Stomach (tissue), 9 donors: ENCODE measurements around the gene OR6C76. TPM values are rescaled to one million over a fixed set of nuclear protein-coding genes. Genes with fewer than 3 reads are reported as not detected.
"Not testable (repeated sequence)": the region's sequence is repeated elsewhere in the genome, so short reads cannot be mapped to it uniquely, and the experiment has no call there.

Source experiments
- DNase-seq, 2 donors: peaks; one replicate each; pipeline versions ENCODE4 v3.0.0 to v3.0.0-alpha.2; 2013 to 2019
- H3K27ac ChIP-seq, 5 donors: fragments of 200-600 bp in 4 of 5; sonication (generic) in 4 of 5; one replicate each; pipeline ENCODE4 v1.5.1; 2013 to 2019; ENCODE audit warnings: mild to moderate bottlenecking in 1 of 5, moderate library complexity in 1 of 5
- H3K27me3 ChIP-seq, 3 donors: fragments of 200-600 bp; sonication (generic); one replicate each; pipeline ENCODE4 v1.5.1; 2017 to 2019; ENCODE audit warnings: mixed run types in 1 of 3
- H3K36me3 ChIP-seq, 4 donors: fragments of 200-600 bp; sonication (generic); 1 replicate in 3 of 4; 2 replicates in 1 of 4; pipeline ENCODE4 v1.5.1; 2016 to 2019
- H3K4me1 ChIP-seq, 4 donors: fragments of 200-600 bp; sonication (generic); one replicate each; pipeline ENCODE4 v1.5.1; 2016 to 2019
- H3K4me3 ChIP-seq, 4 donors: fragments of 200-600 bp; sonication (generic) in 3 of 4; one replicate each; pipeline ENCODE4 v1.5.1; 2016 to 2019; ENCODE audit warnings: mild to moderate bottlenecking in 1 of 4
- H3K9me3 ChIP-seq, 4 donors: fragments of 200-600 bp; sonication (generic); one replicate each; pipeline ENCODE4 v1.5.1; 2016 to 2019
- CTCF ChIP-seq, 7 experiments: fragments of 450-650 bp in 4 of 7; fragments of 200-600 bp in 3 of 7; sonication (generic) in 3 of 7; IDR thresholded peaks; one replicate each; pipeline ENCODE4 v1.5.1; 2016 to 2019; ENCODE audit warnings: antibody characterized with exemption in 7 of 7, control low read depth in 2 of 7, mild to moderate bottlenecking in 1 of 7
- EP300 ChIP-seq: sonication (generic); formaldehyde crosslinking; IDR thresholded peaks from one replicate; pipeline ENCODE4 v1.6.1; 2017; ENCODE audit warnings: antibody characterized with exemption
- POLR2A ChIP-seq, 4 donors: fragments of 450-650 bp; IDR thresholded peaks; one replicate each; pipeline ENCODE4 v1.6.1; 2016; ENCODE audit warnings: antibody characterized with exemption in 4 of 4, control low read depth in 2 of 4, mild to moderate bottlenecking in 1 of 4, moderate library complexity in 1 of 4
- POLR2AphosphoS5 ChIP-seq, 3 donors: sonication (generic); formaldehyde crosslinking; IDR thresholded peaks; one replicate each; pipeline ENCODE4 v1.6.1; 2016; ENCODE audit warnings: antibody characterized with exemption in 3 of 3
- WGBS, 5 donors: extraction: QIAGEN DNeasy Blood & Tissue Kit in 3 of 5; methylation state at CpG; one replicate each; pipeline versions ENCODE4 v1.1.5 to v1.1.7; 2013 to 2018; 5-methylcytosine and 5-hydroxymethylcytosine counted together
- intact Hi-C: fragments of 100-400 bp; cut with DNase I; formaldehyde crosslinking; loops from one replicate; pipeline ENCODE4 v1.15.1; 2023; ENCODE audit warnings: low total_unique reads
- polyA plus RNA-seq, 3 donors: library from polyadenylated mRNA; stranded (reverse); fragments of 200-250 nt; gene quantifications; one replicate each; pipeline ENCODE4 v1.2.3, GENCODE V29; 2013
- total RNA-seq, 5 donors: library from RNA; depleted of rRNA; stranded (reverse); fragments of >200 nt; gene quantifications; one replicate each; pipeline versions ENCODE4 v1.1.0 to v1.2.3, GENCODE V29; 2014 to 2016
- donor health status: healthy with polysubstance abuse.
- donor health status: Bipolar disorder and iron deficiency.
- donor health status: healthy.

OR6C76 gene
- total and polyA plus RNA-seq, 8 donors: not detected

GRCh38 chr12:55416961-55417360 lies 9.1 kb upstream of the OR6C76 start:
- Histone ChIP-seq H3K27ac (no peak overlapping the region), H3K4me3 (no peak overlapping the region), H3K27me3 (peaks cover 0 to 4% (median 0%) of the 10 kb centered on the region in 3 donors), H3K9me3 (no peaks in the 10 kb centered on the region), H3K36me3 (no peaks in the 10 kb centered on the region), H3K4me1 (no peaks in the 10 kb centered on the region)
- intact Hi-C loops: no loop called here
- no peak for TF ChIP-seq CTCF (IDR thresholded peaks at IDR 0.05)
- no peak for TF ChIP-seq POLR2AphosphoS5 (IDR thresholded peaks at IDR 0.05)
- TF ChIP-seq POLR2A (IDR thresholded peaks at IDR 0.05): no peak
- no peak for TF ChIP-seq EP300
- DNase-seq: no peak
- WGBS, 5 donors: 50 to 97% (median 96%) methylated on average over 1 of the region's 1 CpG

GRCh38 chr12:55420307-55420962 lies 5.6 kb upstream of the OR6C76 start:
- H3K9me3 ChIP-seq: no peaks in the 10 kb centered on the region
- intact Hi-C loops: no loop called here
- no peak overlapping the region for H3K4me3 ChIP-seq
- peaks cover 0 to 4% (median 0%) of the 10 kb centered on the region in 3 donors for H3K27me3 ChIP-seq
- no peaks in the 10 kb centered on the region for H3K4me1 ChIP-seq
- no peak for TF ChIP-seq POLR2AphosphoS5 (IDR thresholded peaks at IDR 0.05)
- TF ChIP-seq POLR2A (IDR thresholded peaks at IDR 0.05): no peak
- no peak for TF ChIP-seq CTCF (IDR thresholded peaks at IDR 0.05)
- no peak for TF ChIP-seq EP300
- peak in 1 of 2 donors; percentile 17 for DNase-seq
- H3K27ac ChIP-seq: no peak overlapping the region
- no peaks in the 10 kb centered on the region for H3K36me3 ChIP-seq
- 78 to 84% (median 79%) methylated on average over 2 of the region's 2 CpGs for WGBS, 5 donors

- no peaks in the 10 kb centered on the region for H3K36me3 ChIP-seq
- no peaks in the 10 kb centered on the region for H3K9me3 ChIP-seq
- no peak overlapping the region for H3K4me3 ChIP-seq
- no peak overlapping the region for H3K27ac ChIP-seq
- DNase-seq: no peak
- no peaks in the 10 kb centered on the region for H3K4me1 ChIP-seq
- no peaks in the 10 kb centered on the region for H3K27me3 ChIP-seq
- 14 to 29% (median 24%) methylated on average over 1 of the region's 1 CpG for WGBS, 5 donors
- TF ChIP-seq POLR2AphosphoS5 (IDR thresholded peaks at IDR 0.05): no peak
- TF ChIP-seq POLR2A (IDR thresholded peaks at IDR 0.05): no peak
- no peak for TF ChIP-seq CTCF (IDR thresholded peaks at IDR 0.05)
- no peak for TF ChIP-seq EP300
- intact Hi-C loops: no loop called here
These were observed 2.5 kb downstream of the OR6C76 start for GRCh38 chr12:55428331-55429243.

- intact Hi-C loops, H3K36me3 ChIP-seq, H3K27me3 ChIP-seq, H3K4me1 ChIP-seq, H3K4me3 ChIP-seq, H3K27ac ChIP-seq, DNase-seq: not testable (repeated sequence)
- H3K9me3 ChIP-seq: peaks cover 0 to 16% (median 5%) of the 10 kb centered on the region in 4 donors
- 78 to 92% (median 83%) methylated on average over 5 of the region's 5 CpGs for WGBS, 5 donors
These were observed 15.2 kb downstream of the OR6C76 start for GRCh38 chr12:55441233-55441632.
